LNCAP (cell line): ENCODE measurements around the gene COL4A6.

Experiments used
- TF ChIP-seq, protein P1 (sequence below): fragments of 450-650 bp; IDR thresholded peaks from 2 replicates; pipeline ENCODE4 v1.5.1; 2017; ENCODE audit warnings: mild to moderate bottlenecking

The COL4A6 gene

DNA sequence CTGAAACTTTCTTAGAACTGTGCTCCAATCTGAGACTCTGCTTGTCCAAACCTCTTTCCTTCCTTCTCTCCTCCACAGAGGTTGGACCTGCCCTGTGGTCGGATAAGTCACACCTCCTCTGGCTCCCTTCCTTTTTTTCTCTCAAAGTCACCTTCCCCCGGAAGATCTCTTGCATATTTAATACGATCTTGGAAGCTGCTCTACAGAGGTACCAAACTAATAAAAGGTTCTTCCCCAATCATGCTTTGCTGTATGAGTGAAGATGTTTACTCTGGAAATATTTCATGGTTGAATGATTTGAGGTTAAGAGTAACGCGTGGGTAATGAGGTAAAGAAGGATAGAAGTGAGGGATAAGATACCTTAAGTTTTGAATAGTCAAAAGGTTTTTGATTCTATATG is 180.7 kb downstream of the COL4A6 start:
- TF ChIP-seq, protein P1, sequence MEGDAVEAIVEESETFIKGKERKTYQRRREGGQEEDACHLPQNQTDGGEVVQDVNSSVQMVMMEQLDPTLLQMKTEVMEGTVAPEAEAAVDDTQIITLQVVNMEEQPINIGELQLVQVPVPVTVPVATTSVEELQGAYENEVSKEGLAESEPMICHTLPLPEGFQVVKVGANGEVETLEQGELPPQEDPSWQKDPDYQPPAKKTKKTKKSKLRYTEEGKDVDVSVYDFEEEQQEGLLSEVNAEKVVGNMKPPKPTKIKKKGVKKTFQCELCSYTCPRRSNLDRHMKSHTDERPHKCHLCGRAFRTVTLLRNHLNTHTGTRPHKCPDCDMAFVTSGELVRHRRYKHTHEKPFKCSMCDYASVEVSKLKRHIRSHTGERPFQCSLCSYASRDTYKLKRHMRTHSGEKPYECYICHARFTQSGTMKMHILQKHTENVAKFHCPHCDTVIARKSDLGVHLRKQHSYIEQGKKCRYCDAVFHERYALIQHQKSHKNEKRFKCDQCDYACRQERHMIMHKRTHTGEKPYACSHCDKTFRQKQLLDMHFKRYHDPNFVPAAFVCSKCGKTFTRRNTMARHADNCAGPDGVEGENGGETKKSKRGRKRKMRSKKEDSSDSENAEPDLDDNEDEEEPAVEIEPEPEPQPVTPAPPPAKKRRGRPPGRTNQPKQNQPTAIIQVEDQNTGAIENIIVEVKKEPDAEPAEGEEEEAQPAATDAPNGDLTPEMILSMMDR: no peak

DNA sequence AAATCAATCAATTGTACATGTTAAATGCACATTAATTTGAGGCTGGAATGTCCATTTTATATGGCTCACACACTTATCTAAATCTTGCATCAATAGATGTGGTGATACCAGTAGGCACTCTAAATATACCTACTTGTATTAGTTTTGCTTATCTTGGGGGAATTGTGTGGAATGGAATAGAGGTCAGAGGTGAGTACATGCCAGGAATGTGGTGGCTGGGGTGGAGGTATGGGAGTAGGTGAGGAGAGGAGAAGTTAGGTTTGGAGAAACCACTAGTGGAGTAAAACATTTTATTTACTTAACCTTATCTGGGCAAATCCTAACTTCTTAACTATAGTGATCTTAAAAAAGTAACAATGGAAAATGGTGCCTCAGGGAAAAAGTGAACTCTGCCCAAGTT is 183.6 kb downstream of the COL4A6 start:
- TF ChIP-seq, protein P1: no peak

DNA sequence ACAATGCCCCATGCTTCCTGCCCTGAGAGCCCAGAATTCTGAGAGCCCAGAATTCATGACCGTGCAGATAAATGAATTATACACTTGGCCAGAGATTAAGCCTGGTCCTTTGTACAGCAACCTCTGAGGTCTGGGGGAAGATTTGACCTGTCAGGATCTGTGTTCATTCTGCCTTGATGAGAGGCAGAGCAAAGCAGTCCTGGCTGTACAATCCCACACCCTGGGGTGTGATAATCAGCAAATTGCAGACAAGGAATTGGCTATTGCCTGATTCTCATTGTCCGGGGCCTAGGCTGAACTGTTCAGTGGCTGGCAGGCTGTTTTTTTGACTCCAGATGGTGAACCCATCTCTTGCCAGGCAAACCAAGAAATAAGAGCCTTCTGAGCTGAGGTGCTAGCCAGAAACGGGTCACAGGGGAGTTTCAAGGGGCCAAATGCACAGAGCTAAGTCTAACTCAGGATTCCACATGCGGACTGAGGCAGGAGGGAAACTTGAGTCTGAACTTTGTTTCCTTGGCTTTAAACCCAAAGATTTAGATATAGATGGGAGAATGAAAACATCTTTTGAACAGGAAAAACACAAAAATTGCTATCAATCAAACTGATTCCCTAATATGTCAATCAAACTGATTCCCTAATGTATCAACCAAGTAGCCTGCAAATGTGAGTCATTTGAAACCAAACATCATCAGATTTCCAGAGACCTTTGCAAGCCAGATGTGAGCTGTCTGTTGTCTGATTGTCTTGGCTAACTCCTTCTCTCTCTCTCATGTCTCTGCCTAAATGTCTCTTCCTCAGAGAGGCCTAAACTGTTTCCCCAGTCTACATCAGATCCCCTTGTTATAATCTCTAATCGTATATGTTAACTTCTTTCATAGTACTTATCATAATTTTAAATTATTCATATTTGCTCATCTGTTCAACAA is 187.3 kb downstream of the COL4A6 start:
- TF ChIP-seq, protein P1: no peak

DNA sequence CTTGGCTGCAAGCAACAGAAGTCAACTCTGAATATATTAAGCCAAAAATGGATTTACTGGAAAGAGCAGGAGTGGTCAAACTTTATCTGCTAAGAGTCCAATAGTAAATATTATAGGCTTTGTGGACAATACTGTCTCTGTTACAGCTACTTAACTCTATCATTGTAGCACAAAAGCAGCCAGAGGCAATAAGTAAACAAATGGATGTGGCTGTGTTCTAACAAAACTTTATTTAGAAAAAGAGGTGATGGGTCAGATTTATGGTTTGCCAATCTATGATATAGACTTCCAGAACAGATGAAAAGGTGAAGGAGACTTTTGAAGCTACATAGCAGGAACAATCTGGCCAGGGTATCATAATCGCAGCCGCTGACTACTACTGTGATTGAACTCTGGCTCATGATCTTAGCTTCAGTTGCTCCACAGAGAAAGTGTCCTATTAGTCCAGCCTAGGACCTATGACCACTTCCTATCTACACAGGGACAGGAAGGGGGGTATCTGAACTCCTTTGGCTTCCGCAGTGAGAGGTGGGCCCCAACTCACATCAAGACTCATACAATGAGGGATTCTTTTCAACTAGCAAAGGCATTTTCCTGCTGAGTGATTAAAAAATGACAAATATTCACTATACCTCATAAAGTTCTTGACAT is 191.8 kb downstream of the COL4A6 start:
- TF ChIP-seq, protein P1: no peak

DNA sequence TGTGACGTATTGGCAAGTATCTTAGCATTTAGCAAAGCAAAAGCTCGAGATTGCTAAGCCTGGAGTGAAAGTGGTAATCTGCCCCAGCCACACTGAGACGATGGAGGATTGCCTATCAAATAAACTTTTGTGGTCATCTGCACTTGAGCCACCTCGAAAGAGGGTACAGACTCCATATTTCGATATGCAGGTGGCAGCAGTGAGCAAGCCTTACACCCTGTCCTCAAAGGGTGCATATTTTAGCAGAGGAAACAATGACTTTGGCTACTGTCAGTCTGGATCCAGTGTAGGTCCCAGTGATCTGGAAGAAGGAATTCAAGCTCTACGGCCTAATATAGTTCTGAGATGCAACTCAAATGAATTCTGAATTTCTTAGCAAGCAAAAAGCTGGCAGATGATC is 192.8 kb downstream of the COL4A6 start:
- TF ChIP-seq, protein P1: no peak

DNA sequence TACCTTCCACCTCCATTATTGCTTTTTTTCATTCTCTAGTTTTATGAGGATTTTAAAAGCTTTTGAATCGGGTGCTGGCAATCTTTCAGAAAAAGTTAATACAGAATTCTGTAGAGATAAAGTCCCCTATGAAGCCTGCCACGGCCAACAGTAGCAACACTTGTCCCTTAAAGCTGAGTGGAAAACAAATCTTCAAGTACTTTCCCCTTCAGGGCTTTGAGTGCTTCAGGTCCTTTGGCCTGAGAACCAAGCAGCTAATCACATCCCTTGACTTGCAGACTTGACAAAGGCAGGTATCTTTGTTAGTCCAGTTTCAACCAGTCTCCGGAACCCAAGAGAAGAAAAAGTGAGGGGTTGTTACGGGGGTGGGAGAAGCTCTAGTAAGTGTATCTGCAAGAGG is 202.2 kb downstream of the COL4A6 start:
- TF ChIP-seq, protein P1: no peak

DNA sequence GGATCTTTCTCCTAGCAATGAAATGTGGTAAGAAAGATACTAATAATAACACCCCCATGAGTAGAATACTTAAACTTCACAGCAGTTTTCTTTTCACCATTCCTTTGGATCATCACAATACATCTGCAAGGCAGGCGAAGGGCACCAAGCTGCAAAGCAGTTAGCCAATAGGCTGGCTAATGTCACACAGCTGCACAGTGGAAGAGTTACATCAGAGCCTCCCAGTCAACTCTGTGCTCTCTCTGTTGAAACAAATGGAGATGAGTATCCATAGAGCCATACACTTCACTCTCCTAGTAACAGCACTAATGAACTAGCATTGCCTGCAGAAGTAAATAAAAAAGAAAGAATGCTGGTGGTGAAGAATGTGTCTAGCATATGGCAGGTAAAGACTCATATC is 207.6 kb downstream of the COL4A6 start:
- TF ChIP-seq, protein P1: no peak
